HG02678 (cell line): ENCODE results near the gene SLC66A2.
"Not testable (repeated sequence)": the region's sequence is repeated elsewhere in the genome, so short reads cannot be mapped to it uniquely, and the experiment has no call there.

ENCODE experiments used
- ATAC-seq: cut with Tn5 transposase; IDR thresholded peaks from one replicate; pipeline ENCODE4 v1.9.1; 2021; ENCODE audit warnings: mild to moderate bottlenecking, moderate library complexity; ENCODE audit not compliant: unreplicated experiment

The SLC66A2 gene

GRCh38 chr18:79971211-79971952 is 19.9 kb upstream of the SLC66A2 start:
- ATAC-seq: no peak

GRCh38 chr18:79970419-79971133 is 19.1 kb upstream of the SLC66A2 start:
- no peak for ATAC-seq

- ATAC-seq: no peak
Observed at GRCh38 chr18:79965119-79965902, 13.9 kb upstream of the SLC66A2 start.

GRCh38 chr18:79964330-79965118 is 13.1 kb upstream of the SLC66A2 start, which contains the start of gene HSBP1L1:
HSBP1L1 (plus strand) TSS chr18:79964643; CDS start chr18:79964736, 93 bp downstream.
- peak; percentile 73 for ATAC-seq

- ATAC-seq: no peak
Observed at GRCh38 chr18:79963658-79964329, 12.3 kb upstream of the SLC66A2 start.

GRCh38 chr18:79962835-79963657 is 11.6 kb upstream of the SLC66A2 start:
- peak; percentile 52 for ATAC-seq

GRCh38 chr18:79962311-79962710 is 10.9 kb upstream of the SLC66A2 start:
- ATAC-seq: no peak

- no peak for ATAC-seq
Observed at GRCh38 chr18:79961527-79962291, 10.3 kb upstream of the SLC66A2 start.

- ATAC-seq: no peak
Observed at GRCh38 chr18:79960921-79961526, 9.6 kb upstream of the SLC66A2 start.

GRCh38 chr18:79960161-79960801 is 8.8 kb upstream of the SLC66A2 start:
- ATAC-seq: not testable (repeated sequence)

- no peak for ATAC-seq
Observed at GRCh38 chr18:79958981-79959380, 7.5 kb upstream of the SLC66A2 start.

GRCh38 chr18:79956276-79956675 is 4.8 kb upstream of the SLC66A2 start:
- ATAC-seq: no peak

- ATAC-seq: no peak
Observed at GRCh38 chr18:79955302-79956075, 4.0 kb upstream of the SLC66A2 start.

- ATAC-seq: no peak
Observed at GRCh38 chr18:79954791-79955190, 3.3 kb upstream of the SLC66A2 start.

GRCh38 chr18:79953971-79954651 is 2.7 kb upstream of the SLC66A2 start:
- ATAC-seq: no peak

- ATAC-seq: no peak
Observed at GRCh38 chr18:79952996-79953559, 1.6 kb upstream of the SLC66A2 start.
